ENCODE measurements around the gene GSDME. TPM values are rescaled to one million over a fixed set of nuclear protein-coding genes. Genes with fewer than 3 reads are reported as not detected.

The GSDME gene
- total RNA-seq, 1 experiment from 2014 or later, result 5.5 TPM

GRCh38 chr7:24733414-24734060, 23.7 kb downstream of the GSDME start:
- no peaks in the 10 kb centered on the region for H3K9me3 ChIP-seq (ENCODE audit: control insufficient read depth, low read depth, low read length)
- no peak overlapping the region for H2AK5ac ChIP-seq (ENCODE audit: insufficient read length, low read length)
- H2BK20ac ChIP-seq (ENCODE audit: low read depth, low read length, poor library complexity, severe bottlenecking), result no peak overlapping the region
- H4K20me1 ChIP-seq (ENCODE audit: control insufficient read depth, insufficient read depth, insufficient read length), result no peaks in the 10 kb centered on the region
- H4K8ac ChIP-seq (replicated peaks; ENCODE audit: insufficient read length, low read depth, low read length), result no peak overlapping the region
- no peak overlapping the region for H4K5ac ChIP-seq (ENCODE audit: insufficient read length, low read depth, low read length)
- Mint-ChIP-seq H3K4me3 (no peak overlapping the region), H3K9me3 (peaks cover 23 to 29% of the 10 kb centered on the region in 2 experiments; a peak in 4 of 5 replicates), H3K4me1 (peaks cover 0 to 8% of the 10 kb centered on the region in 2 experiments; a peak in 3 of 4 replicates), H3K36me3 (ENCODE audit: insufficient read depth in 1 of 3, low read depth in 3 of 3) (peaks cover 0 to 34% (median 6%) of the 10 kb centered on the region in 3 experiments; a peak in 6 of 7 replicates), H3K27ac (no peak overlapping the region; a peak in 1 of 7 replicates), H3K27me3 (ENCODE audit: low read depth) (peaks cover 19% of the 10 kb centered on the region)
- no peak overlapping the region for H3K23ac ChIP-seq (ENCODE audit: insufficient read length, low read depth, low read length)
- no peak overlapping the region for H3K4me2 ChIP-seq (ENCODE audit: insufficient read depth, insufficient read length, low read length)
- no peak overlapping the region for H3K18ac ChIP-seq (ENCODE audit: insufficient read length, low read depth, low read length)
- no peaks in the 10 kb centered on the region for H3K23me2 ChIP-seq (ENCODE audit: insufficient read length, low read depth, low read length, poor library complexity, severe bottlenecking)
- WGBS (ENCODE audit: extremely low coverage, insufficient read length, low lambda C conversion rate), result no CpG with 5 or more reads among the region's 2 CpGs
- H3T11ph ChIP-seq (ENCODE audit: low read length), result no peak overlapping the region
- H3K4me1 ChIP-seq (ENCODE audit: insufficient read depth, low read length), result no peaks in the 10 kb centered on the region
- H3K9ac ChIP-seq (ENCODE audit: extremely low read depth, insufficient read length, low read length), result no peak overlapping the region
- H2BK120ac ChIP-seq (ENCODE audit: low read depth, low read length, poor library complexity, severe bottlenecking), result no peak overlapping the region
- H3K27me3 ChIP-seq (ENCODE audit: insufficient read depth, low read length), result no peaks in the 10 kb centered on the region
- TF ChIP-seq CTCF (conservative IDR thresholded peaks at IDR 0.05), result no peak
- no peak overlapping the region for H4K91ac ChIP-seq (ENCODE audit: insufficient read length, low read depth, low read length)
- H2BK12ac ChIP-seq (ENCODE audit: insufficient read length, low read depth, low read length), result no peak overlapping the region
- no peaks in the 10 kb centered on the region for H3K79me1 ChIP-seq (ENCODE audit: insufficient read depth, low read depth, low read length, poor library complexity, severe bottlenecking)
- H2BK15ac ChIP-seq (ENCODE audit: low read depth, low read length), result no peak overlapping the region
- no peak overlapping the region for H3K14ac ChIP-seq (ENCODE audit: insufficient read depth, low read length)
- no peak overlapping the region for H3K27ac ChIP-seq (ENCODE audit: insufficient read length, low read depth, low read length)
- H3K56ac ChIP-seq (ENCODE audit: insufficient read length, low read depth, low read length), result no peak overlapping the region
- no peak overlapping the region for H2BK5ac ChIP-seq (ENCODE audit: insufficient read length, low read length)
- no peak overlapping the region for H2AFZ ChIP-seq (ENCODE audit: low read length)
- H3K4ac ChIP-seq (ENCODE audit: low read depth, low read length), result no peak overlapping the region
- no peak for DNase-seq
- no peaks in the 10 kb centered on the region for H3K79me2 ChIP-seq (ENCODE audit: insufficient read depth, low read length)

All from H9 (cell line).